Measurements from ENCODE around the gene TMEM88. TPM values are rescaled to one million over a fixed set of nuclear protein-coding genes. Genes with fewer than 3 reads are reported as not detected.

TMEM88 gene
- total and polyA plus RNA-seq, 2 of the 13 experiments (the other 11 are each of a cell fraction or from before 2014, with no cell fraction given): 0.31 to 0.66 TPM

DNA sequence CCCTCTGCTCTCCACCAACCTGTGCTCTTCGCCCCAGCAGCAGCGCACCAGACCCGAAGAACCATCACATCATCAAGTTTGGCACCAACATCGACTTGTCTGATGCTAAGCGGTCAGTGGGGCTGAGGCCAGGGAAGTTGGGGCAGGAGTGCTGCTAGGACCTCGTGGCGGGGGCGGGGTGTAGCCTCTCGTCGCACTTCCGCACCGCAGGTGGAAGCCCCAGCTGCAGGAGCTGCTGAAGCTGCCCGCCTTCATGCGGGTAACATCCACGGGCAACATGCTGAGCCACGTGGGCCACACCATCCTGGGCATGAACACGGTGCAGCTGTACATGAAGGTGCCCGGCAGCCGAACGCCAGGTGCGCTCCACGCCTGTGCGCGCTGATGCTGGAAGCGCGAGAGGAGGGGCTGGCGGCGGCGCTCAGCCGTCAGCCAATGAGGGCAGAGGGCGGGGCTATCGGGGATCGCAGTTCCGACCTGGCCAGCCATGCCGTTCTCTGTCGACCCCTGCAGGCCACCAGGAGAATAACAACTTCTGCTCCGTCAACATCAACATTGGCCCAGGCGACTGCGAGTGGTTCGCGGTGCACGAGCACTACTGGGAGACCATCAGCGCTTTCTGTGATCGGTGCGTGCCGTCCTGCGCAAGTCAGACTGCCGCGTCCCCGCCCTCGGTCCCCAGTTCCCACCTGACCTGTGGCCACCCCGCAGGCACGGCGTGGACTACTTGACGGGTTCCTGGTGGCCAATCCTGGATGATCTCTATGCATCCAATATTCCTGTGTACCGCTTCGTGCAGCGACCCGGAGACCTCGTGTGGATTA is 3.2 kb upstream of the TMEM88 start (continued):
- TF ChIP-seq, protein P1, sequence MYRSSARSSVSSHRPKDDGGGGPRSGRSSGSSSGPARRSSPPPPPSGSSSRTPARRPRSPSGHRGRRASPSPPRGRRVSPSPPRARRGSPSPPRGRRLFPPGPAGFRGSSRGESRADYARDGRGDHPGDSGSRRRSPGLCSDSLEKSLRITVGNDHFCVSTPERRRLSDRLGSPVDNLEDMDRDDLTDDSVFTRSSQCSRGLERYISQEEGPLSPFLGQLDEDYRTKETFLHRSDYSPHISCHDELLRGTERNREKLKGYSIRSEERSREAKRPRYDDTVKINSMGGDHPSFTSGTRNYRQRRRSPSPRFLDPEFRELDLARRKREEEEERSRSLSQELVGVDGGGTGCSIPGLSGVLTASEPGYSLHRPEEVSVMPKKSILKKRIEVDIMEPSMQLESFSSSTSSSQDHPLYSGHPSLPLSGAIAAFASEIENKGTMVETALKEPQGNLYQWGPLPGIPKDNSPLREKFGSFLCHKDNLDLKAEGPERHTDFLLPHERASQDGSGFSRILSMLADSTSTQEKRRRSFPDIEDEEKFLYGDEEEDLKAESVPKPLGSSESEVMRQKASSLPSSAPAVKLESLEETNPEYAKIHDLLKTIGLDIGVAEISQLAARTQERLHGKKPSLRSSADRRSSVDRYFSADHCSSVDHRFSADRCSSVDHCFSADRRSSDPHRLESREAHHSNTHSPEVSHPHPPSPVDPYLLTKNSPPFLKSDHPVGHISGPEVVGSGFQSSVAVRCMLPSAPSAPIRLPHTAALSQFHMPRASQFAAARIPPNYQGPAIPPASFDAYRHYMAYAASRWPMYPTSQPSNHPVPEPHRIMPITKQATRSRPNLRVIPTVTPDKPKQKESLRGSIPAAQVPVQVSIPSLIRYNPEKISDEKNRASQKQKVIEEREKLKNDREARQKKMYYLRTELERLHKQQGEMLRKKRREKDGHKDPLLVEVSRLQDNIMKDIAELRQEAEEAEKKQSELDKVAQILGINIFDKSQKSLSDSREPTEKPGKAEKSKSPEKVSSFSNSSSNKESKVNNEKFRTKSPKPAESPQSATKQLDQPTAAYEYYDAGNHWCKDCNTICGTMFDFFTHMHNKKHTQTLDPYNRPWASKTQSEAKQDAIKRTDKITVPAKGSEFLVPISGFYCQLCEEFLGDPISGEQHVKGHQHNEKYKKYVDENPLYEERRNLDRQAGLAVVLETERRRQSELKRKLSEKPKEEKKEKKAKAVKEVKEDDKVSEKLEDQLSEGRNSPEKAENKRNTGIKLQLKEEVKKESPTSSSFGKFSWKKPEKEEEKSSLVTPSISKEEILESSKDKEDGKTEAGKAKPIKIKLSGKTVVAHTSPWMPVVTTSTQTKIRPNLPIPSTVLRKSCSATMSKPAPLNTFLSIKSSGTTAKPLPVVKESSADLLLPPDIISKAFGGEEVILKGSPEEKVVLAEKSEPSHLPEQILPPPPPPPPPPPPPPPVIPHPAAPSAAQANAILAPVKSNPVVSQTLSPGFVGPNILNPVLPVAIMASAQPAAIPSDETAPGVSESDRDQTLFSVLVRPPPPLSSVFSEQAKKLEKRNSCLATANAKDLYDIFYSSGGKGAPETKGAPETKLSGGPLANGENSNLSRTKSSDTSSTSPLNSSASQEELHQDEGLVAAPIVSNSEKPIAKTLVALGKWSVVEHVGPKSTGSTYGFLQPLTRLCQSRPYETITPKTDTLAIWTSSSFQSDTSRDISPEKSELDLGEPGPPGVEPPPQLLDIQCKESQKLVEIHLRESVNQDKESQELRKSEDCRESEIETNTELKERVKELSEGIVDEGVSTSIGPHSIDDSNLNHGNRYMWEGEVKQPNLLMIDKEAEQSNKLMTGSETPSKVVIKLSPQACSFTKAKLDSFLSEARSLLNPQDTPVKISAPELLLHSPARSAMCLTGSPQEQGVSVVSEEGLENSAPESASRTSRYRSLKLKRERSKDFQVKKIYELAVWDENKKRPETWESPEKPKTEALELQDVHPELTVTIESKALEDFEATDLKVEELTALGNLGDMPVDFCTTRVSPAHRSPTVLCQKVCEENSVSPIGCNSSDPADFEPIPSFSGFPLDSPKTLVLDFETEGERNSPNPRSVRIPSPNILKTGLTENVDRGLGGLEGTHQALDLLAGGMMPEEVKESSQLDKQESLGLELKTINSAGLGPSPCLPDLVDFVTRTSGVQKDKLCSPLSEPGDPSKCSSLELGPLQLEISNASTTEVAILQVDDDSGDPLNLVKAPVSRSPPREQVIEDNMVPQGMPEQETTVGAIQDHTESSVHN (CRISPR knock-in tag; IDR thresholded peaks at IDR 0.05): no peak
- TF ChIP-seq ZNF512B (CRISPR knock-in tag; IDR thresholded peaks at IDR 0.05; ENCODE audit: borderline replicate concordance) (no peak), SIN3B (IDR thresholded peaks at IDR 0.05; ENCODE audit: low read length) (no peak), CCAR2 (optimal IDR thresholded peaks at IDR 0.05; ENCODE audit: low read depth, low read length) (no peak), ZNF329 (CRISPR knock-in tag; IDR thresholded peaks at IDR 0.05; ENCODE audit: low read depth) (0 out of 2 replicates have a peak, but pooled peaks have one; percentile 31), GMEB1 (CRISPR knock-in tag; IDR thresholded peaks at IDR 0.05; ENCODE audit: borderline replicate concordance) (peak; percentile 65; the same call in 1 of the 2 replicates), RBM22 (optimal IDR thresholded peaks at IDR 0.05; ENCODE audit: low read length) (peak; percentile 45), SMAD1 (CRISPR knock-in tag; IDR thresholded peaks at IDR 0.05; ENCODE audit: borderline replicate concordance, low read depth) (peak; percentile 36; the same call in 1 of the 2 replicates), SALL1 (CRISPR knock-in tag; IDR thresholded peaks at IDR 0.05) (peak; percentile 59; the same call in 1 of the 2 replicates), NRL (CRISPR knock-in tag; IDR thresholded peaks at IDR 0.05; ENCODE audit: borderline replicate concordance) (no peak; the same call in 1 of the 2 replicates), MYC (CRISPR knock-in tag; IDR thresholded peaks at IDR 0.05; ENCODE audit: borderline replicate concordance) (peak; percentile 67; the same call in 1 of the 2 replicates)
- TF ChIP-seq, protein P2, sequence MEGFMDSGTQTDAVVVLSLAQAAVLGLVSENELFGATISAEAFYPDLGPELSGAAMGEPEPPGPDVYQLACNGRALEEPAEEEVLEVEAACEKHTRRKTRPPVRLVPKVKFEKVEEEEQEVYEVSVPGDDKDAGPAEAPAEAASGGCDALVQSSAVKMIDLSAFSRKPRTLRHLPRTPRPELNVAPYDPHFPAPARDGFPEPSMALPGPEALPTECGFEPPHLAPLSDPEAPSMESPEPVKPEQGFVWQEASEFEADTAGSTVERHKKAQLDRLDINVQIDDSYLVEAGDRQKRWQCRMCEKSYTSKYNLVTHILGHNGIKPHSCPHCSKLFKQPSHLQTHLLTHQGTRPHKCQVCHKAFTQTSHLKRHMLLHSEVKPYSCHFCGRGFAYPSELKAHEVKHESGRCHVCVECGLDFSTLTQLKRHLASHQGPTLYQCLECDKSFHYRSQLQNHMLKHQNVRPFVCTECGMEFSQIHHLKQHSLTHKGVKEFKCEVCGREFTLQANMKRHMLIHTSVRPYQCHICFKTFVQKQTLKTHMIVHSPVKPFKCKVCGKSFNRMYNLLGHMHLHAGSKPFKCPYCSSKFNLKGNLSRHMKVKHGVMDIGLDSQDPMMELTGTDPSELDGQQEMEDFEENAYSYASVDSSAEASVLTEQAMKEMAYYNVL (CRISPR knock-in tag; IDR thresholded peaks at IDR 0.05; ENCODE audit: borderline replicate concordance): no peak

All from HepG2 (cell line).